ENCODE measurements around the gene HS6ST2. TPM values are rescaled to one million over a fixed set of nuclear protein-coding genes. Genes with fewer than 3 reads are reported as not detected.

Gene HS6ST2
- polyA plus RNA-seq, 1 donor (not counting 4 experiments of a cell fraction or from before 2014, with no cell fraction given), result 0.43 TPM

GRCh38 chrX:132685276-132685675 lies 273.2 kb downstream of the HS6ST2 start:
- Histone ChIP-seq H3K4me3 (ENCODE audit: control insufficient read depth in 2 of 3, extremely low read depth in 1 of 3, insufficient read depth in 2 of 3, low read depth in 1 of 3, low read length in 3 of 3) (no peak overlapping the region), H2AFZ (ENCODE audit: control insufficient read depth, low read length) (no peak overlapping the region), H3K9me3 (ENCODE audit: control insufficient read depth, low read depth, low read length) (no peaks in the 10 kb centered on the region), H3K27ac (ENCODE audit: control insufficient read depth, insufficient read depth, low read length) (no peak overlapping the region), H3K4me1 (ENCODE audit: control insufficient read depth, extremely low read depth, insufficient read depth, low read length) (no peaks in the 10 kb centered on the region), H4K20me1 (ENCODE audit: control insufficient read depth, extremely low read depth, insufficient read depth, low read length) (no peaks in the 10 kb centered on the region), H3K27me3 (ENCODE audit: control insufficient read depth, extremely low read depth, insufficient read depth, low read length) (no peaks in the 10 kb centered on the region), H3K9me1 (ENCODE audit: control insufficient read depth, extremely low read depth, insufficient read depth, low read length) (no peaks in the 10 kb centered on the region), H3K36me3 (ENCODE audit: control insufficient read depth in 2 of 2, extremely low read depth in 1 of 2, insufficient read depth in 2 of 2, low read length in 2 of 2) (no peaks in the 10 kb centered on the region), H3K79me2 (ENCODE audit: control insufficient read depth, insufficient read depth, low read length) (no peaks in the 10 kb centered on the region), H3K4me2 (ENCODE audit: control insufficient read depth, extremely low read depth, insufficient read depth, low read depth, low read length) (no peak overlapping the region), H3K9ac (ENCODE audit: control insufficient read depth, extremely low read depth, insufficient read depth, low read length) (no peak overlapping the region)
- no peak for DNase-seq (ENCODE audit: low read depth, low spot score)
- no peak for TF ChIP-seq EZH2 (IDR thresholded peaks at IDR 0.05; ENCODE audit: low read length)
- TF ChIP-seq CTCF (optimal IDR thresholded peaks at IDR 0.05 in 1 of 3, IDR thresholded peaks at IDR 0.05 in 1 of 3, conservative IDR thresholded peaks at IDR 0.05 in 1 of 3; ENCODE audit: extremely low read depth in 1 of 3, insufficient read depth in 2 of 3, low read length in 3 of 3), result no peak
- FAIRE-seq, result no peak
- dilution Hi-C loops (cut with MboI; ENCODE audit: extremely low pct_ligation_motif_present, low sequenced_read_pairs), result no loop called here

- no peak for DNase-seq (ENCODE audit: low read depth, low spot score)
- no peak overlapping the region for H3K27ac ChIP-seq (ENCODE audit: control insufficient read depth, insufficient read depth, low read length)
- no peak overlapping the region for H3K4me2 ChIP-seq (ENCODE audit: control insufficient read depth, extremely low read depth, insufficient read depth, low read depth, low read length)
- no peaks in the 10 kb centered on the region for H3K9me3 ChIP-seq (ENCODE audit: control insufficient read depth, low read depth, low read length)
- H4K20me1 ChIP-seq (ENCODE audit: control insufficient read depth, extremely low read depth, insufficient read depth, low read length), result no peaks in the 10 kb centered on the region
- no peak for TF ChIP-seq EZH2 (IDR thresholded peaks at IDR 0.05; ENCODE audit: low read length)
- TF ChIP-seq CTCF (optimal IDR thresholded peaks at IDR 0.05 in 1 of 3, IDR thresholded peaks at IDR 0.05 in 1 of 3, conservative IDR thresholded peaks at IDR 0.05 in 1 of 3; ENCODE audit: extremely low read depth in 1 of 3, insufficient read depth in 2 of 3, low read length in 3 of 3), result no peak
- dilution Hi-C loops (cut with MboI; ENCODE audit: extremely low pct_ligation_motif_present, low sequenced_read_pairs), result no loop called here
- H3K36me3 ChIP-seq (ENCODE audit: control insufficient read depth in 2 of 2, extremely low read depth in 1 of 2, insufficient read depth in 2 of 2, low read length in 2 of 2), result no peaks in the 10 kb centered on the region
- H3K4me1 ChIP-seq (ENCODE audit: control insufficient read depth, extremely low read depth, insufficient read depth, low read length), result no peaks in the 10 kb centered on the region
- no peak overlapping the region for H3K9ac ChIP-seq (ENCODE audit: control insufficient read depth, extremely low read depth, insufficient read depth, low read length)
- no peaks in the 10 kb centered on the region for H3K79me2 ChIP-seq (ENCODE audit: control insufficient read depth, insufficient read depth, low read length)
- no peak overlapping the region for H2AFZ ChIP-seq (ENCODE audit: control insufficient read depth, low read length)
- H3K4me3 ChIP-seq (ENCODE audit: control insufficient read depth in 2 of 3, extremely low read depth in 1 of 3, insufficient read depth in 2 of 3, low read depth in 1 of 3, low read length in 3 of 3), result no peak overlapping the region
- H3K27me3 ChIP-seq (ENCODE audit: control insufficient read depth, extremely low read depth, insufficient read depth, low read length), result no peaks in the 10 kb centered on the region
- no peaks in the 10 kb centered on the region for H3K9me1 ChIP-seq (ENCODE audit: control insufficient read depth, extremely low read depth, insufficient read depth, low read length)
- FAIRE-seq, result no peak
These were observed 281.2 kb downstream of the HS6ST2 start for GRCh38 chrX:132677233-132677716.
